ENCODE data around the gene MPP2.
"Not testable (repeated sequence)": the region's sequence is repeated elsewhere in the genome, so short reads cannot be mapped to it uniquely, and the experiment has no call there.

MPP2 gene

GRCh38 chr17:43942051-43942685 lies 34.8 kb upstream of the MPP2 start, which contains the start of gene PPY:
PPY (minus strand) TSS chr17:43942476; CDS start chr17:43941654, 822 bp downstream.
- FAIRE-seq: no peak
- DNase-seq (ENCODE audit: insufficient read length): no peak
- TF ChIP-seq POLR2AphosphoS5 (IDR thresholded peaks at IDR 0.05; ENCODE audit: low read depth, low read length) (no peak), POLR2A (IDR thresholded peaks at IDR 0.05; ENCODE audit: low read depth, low read length) (no peak), TAF1 (IDR thresholded peaks at IDR 0.05; ENCODE audit: borderline replicate concordance, low read depth, low read length) (no peak)

GRCh38 chr17:43940630-43941029 lies 33.3 kb upstream of the MPP2 start:
- DNase-seq (ENCODE audit: insufficient read length) (no peak), FAIRE-seq (no peak)
- TF ChIP-seq POLR2AphosphoS5 (IDR thresholded peaks at IDR 0.05; ENCODE audit: low read depth, low read length) (no peak), POLR2A (IDR thresholded peaks at IDR 0.05; ENCODE audit: low read depth, low read length) (no peak), TAF1 (IDR thresholded peaks at IDR 0.05; ENCODE audit: borderline replicate concordance, low read depth, low read length) (no peak)

GRCh38 chr17:43939886-43940285 lies 32.5 kb upstream of the MPP2 start:
- DNase-seq (ENCODE audit: insufficient read length): no peak
- FAIRE-seq: no peak
- TF ChIP-seq TAF1 (IDR thresholded peaks at IDR 0.05; ENCODE audit: borderline replicate concordance, low read depth, low read length): no peak
- no peak for TF ChIP-seq POLR2A (IDR thresholded peaks at IDR 0.05; ENCODE audit: low read depth, low read length)
- TF ChIP-seq POLR2AphosphoS5 (IDR thresholded peaks at IDR 0.05; ENCODE audit: low read depth, low read length): no peak

GRCh38 chr17:43939452-43939851 lies 32.1 kb upstream of the MPP2 start:
- not testable (repeated sequence) for DNase-seq (ENCODE audit: insufficient read length); FAIRE-seq

- DNase-seq (ENCODE audit: insufficient read length) (no peak), FAIRE-seq (no peak)
- TF ChIP-seq POLR2AphosphoS5 (IDR thresholded peaks at IDR 0.05; ENCODE audit: low read depth, low read length) (no peak), POLR2A (IDR thresholded peaks at IDR 0.05; ENCODE audit: low read depth, low read length) (no peak), TAF1 (IDR thresholded peaks at IDR 0.05; ENCODE audit: borderline replicate concordance, low read depth, low read length) (no peak)
Observed at GRCh38 chr17:43938838-43939182, 31.5 kb upstream of the MPP2 start.

GRCh38 chr17:43936434-43936833 lies 29.1 kb upstream of the MPP2 start:
- DNase-seq (ENCODE audit: insufficient read length) (no peak), FAIRE-seq (no peak)
- no peak for TF ChIP-seq POLR2A (IDR thresholded peaks at IDR 0.05; ENCODE audit: low read depth, low read length)
- TF ChIP-seq POLR2AphosphoS5 (IDR thresholded peaks at IDR 0.05; ENCODE audit: low read depth, low read length): no peak
- TF ChIP-seq TAF1 (IDR thresholded peaks at IDR 0.05; ENCODE audit: borderline replicate concordance, low read depth, low read length): no peak

GRCh38 chr17:43935926-43936261 lies 28.6 kb upstream of the MPP2 start:
- TF ChIP-seq POLR2AphosphoS5 (IDR thresholded peaks at IDR 0.05; ENCODE audit: low read depth, low read length): no peak
- no peak for TF ChIP-seq POLR2A (IDR thresholded peaks at IDR 0.05; ENCODE audit: low read depth, low read length)
- no peak for TF ChIP-seq TAF1 (IDR thresholded peaks at IDR 0.05; ENCODE audit: borderline replicate concordance, low read depth, low read length)

GRCh38 chr17:43935204-43935925 lies 28.0 kb upstream of the MPP2 start:
- no peak for DNase-seq (ENCODE audit: insufficient read length)
- TF ChIP-seq POLR2A (IDR thresholded peaks at IDR 0.05; ENCODE audit: low read depth, low read length): no peak
- no peak for TF ChIP-seq POLR2AphosphoS5 (IDR thresholded peaks at IDR 0.05; ENCODE audit: low read depth, low read length)
- TF ChIP-seq TAF1 (IDR thresholded peaks at IDR 0.05; ENCODE audit: borderline replicate concordance, low read depth, low read length): no peak
- FAIRE-seq: no peak

More at GRCh38 chr17:43935926-43936261, 28.6 kb upstream of the MPP2 start:
- DNase-seq (ENCODE audit: insufficient read length) (no peak), FAIRE-seq (no peak)

GRCh38 chr17:43932923-43933322 lies 25.6 kb upstream of the MPP2 start:
- TF ChIP-seq TAF1 (IDR thresholded peaks at IDR 0.05; ENCODE audit: borderline replicate concordance, low read depth, low read length) (no peak), POLR2A (IDR thresholded peaks at IDR 0.05; ENCODE audit: low read depth, low read length) (no peak), POLR2AphosphoS5 (IDR thresholded peaks at IDR 0.05; ENCODE audit: low read depth, low read length) (no peak)
- FAIRE-seq (no peak), DNase-seq (ENCODE audit: insufficient read length) (no peak)

- FAIRE-seq (no peak), DNase-seq (ENCODE audit: insufficient read length) (no peak)
- no peak for TF ChIP-seq POLR2A (IDR thresholded peaks at IDR 0.05; ENCODE audit: low read depth, low read length)
- TF ChIP-seq TAF1 (IDR thresholded peaks at IDR 0.05; ENCODE audit: borderline replicate concordance, low read depth, low read length): no peak
- TF ChIP-seq POLR2AphosphoS5 (IDR thresholded peaks at IDR 0.05; ENCODE audit: low read depth, low read length): no peak
Observed at GRCh38 chr17:43932357-43932756, 25.0 kb upstream of the MPP2 start.

GRCh38 chr17:43931062-43931571 lies 23.8 kb upstream of the MPP2 start:
- FAIRE-seq (no peak), DNase-seq (ENCODE audit: insufficient read length) (no peak)
- TF ChIP-seq POLR2AphosphoS5 (IDR thresholded peaks at IDR 0.05; ENCODE audit: low read depth, low read length): no peak
- TF ChIP-seq TAF1 (IDR thresholded peaks at IDR 0.05; ENCODE audit: borderline replicate concordance, low read depth, low read length): no peak
- TF ChIP-seq POLR2A (IDR thresholded peaks at IDR 0.05; ENCODE audit: low read depth, low read length): no peak

- FAIRE-seq (no peak), DNase-seq (ENCODE audit: insufficient read length) (no peak)
- TF ChIP-seq POLR2AphosphoS5 (IDR thresholded peaks at IDR 0.05; ENCODE audit: low read depth, low read length) (no peak), POLR2A (IDR thresholded peaks at IDR 0.05; ENCODE audit: low read depth, low read length) (no peak), TAF1 (IDR thresholded peaks at IDR 0.05; ENCODE audit: borderline replicate concordance, low read depth, low read length) (no peak)
Observed at GRCh38 chr17:43928609-43929008, 21.3 kb upstream of the MPP2 start.

- DNase-seq (ENCODE audit: insufficient read length); FAIRE-seq: not testable (repeated sequence)
Observed at GRCh38 chr17:43927929-43928328, 20.6 kb upstream of the MPP2 start.
